H9 (cell line): ENCODE data around the gene ACVR1B. TPM values are rescaled to one million over a fixed set of nuclear protein-coding genes. Genes with fewer than 3 reads are reported as not detected.

Experiments used
- DNase-seq: peaks from one replicate; pipeline ENCODE4 v3.0.0-alpha.2; 2017
- H2AFZ ChIP-seq: one replicate; pipeline ENCODE4 v1.6.1; 2013; ENCODE audit warnings: mild to moderate bottlenecking, low read length, control low read depth, moderate library complexity
- H2AK5ac ChIP-seq: 2 replicates; pipeline ENCODE4 v1.6.1; 2013; ENCODE audit warnings: low read length, control low read depth, mixed read lengths; ENCODE audit not compliant: insufficient read length
- H2BK120ac ChIP-seq: one replicate; pipeline ENCODE4 v1.6.1; 2013; ENCODE audit warnings: low read depth, mild to moderate bottlenecking, low read length, control low read depth, inconsistent platforms; ENCODE audit not compliant: poor library complexity, severe bottlenecking
- H2BK12ac ChIP-seq: 2 replicates; pipeline ENCODE4 v1.6.1; 2013; ENCODE audit warnings: low read length, control low read depth, mixed read lengths, low read depth; ENCODE audit not compliant: insufficient read length
- H2BK15ac ChIP-seq: 2 replicates; pipeline ENCODE4 v1.6.1; 2013; ENCODE audit warnings: low read depth, low read length, control low read depth
- H2BK20ac ChIP-seq: one replicate; pipeline ENCODE4 v1.6.1; 2013; ENCODE audit warnings: low read depth, mild to moderate bottlenecking, low read length, control low read depth, inconsistent platforms; ENCODE audit not compliant: poor library complexity, severe bottlenecking
- H2BK5ac ChIP-seq: 2 replicates; pipeline ENCODE4 v1.6.1; 2013; ENCODE audit warnings: low read length, control low read depth, mixed read lengths; ENCODE audit not compliant: insufficient read length
- H3K14ac ChIP-seq: 2 replicates; pipeline ENCODE4 v1.6.1; 2013; ENCODE audit warnings: low read length, control low read depth; ENCODE audit not compliant: insufficient read depth
- H3K18ac ChIP-seq: 2 replicates; pipeline ENCODE4 v1.6.1; 2013; ENCODE audit warnings: low read depth, mild to moderate bottlenecking, mixed read lengths, low read length, control low read depth; ENCODE audit not compliant: insufficient read length
- H3K23ac ChIP-seq: 2 replicates; pipeline ENCODE4 v1.6.1; 2013; ENCODE audit warnings: low read length, control low read depth, mixed read lengths, low read depth; ENCODE audit not compliant: insufficient read length
- H3K23me2 ChIP-seq: 2 replicates; pipeline ENCODE4 v1.6.1; 2013; ENCODE audit warnings: low read depth, mild to moderate bottlenecking, mixed read lengths, low read length, control low read depth; ENCODE audit not compliant: insufficient read length, poor library complexity, severe bottlenecking
- H3K27ac ChIP-seq: 2 replicates; pipeline ENCODE4 v1.5.1; 2013; ENCODE audit warnings: low read length, control low read depth, mixed read lengths, low read depth; ENCODE audit not compliant: insufficient read length
- H3K27me3 ChIP-seq: 2 replicates; pipeline ENCODE4 v1.6.1; 2013; ENCODE audit warnings: low read length, control low read depth, inconsistent platforms; ENCODE audit not compliant: insufficient read depth
- H3K4ac ChIP-seq: 2 replicates; pipeline ENCODE4 v1.6.1; 2013; ENCODE audit warnings: low read depth, mild to moderate bottlenecking, control low read depth, inconsistent platforms, low read length, moderate library complexity
- H3K4me1 ChIP-seq: 2 replicates; pipeline ENCODE4 v1.6.1; 2013; ENCODE audit warnings: low read length, control low read depth, inconsistent platforms; ENCODE audit not compliant: insufficient read depth
- H3K4me2 ChIP-seq: 2 replicates; pipeline ENCODE4 v1.6.1; 2013; ENCODE audit warnings: low read length, control low read depth, mixed read lengths; ENCODE audit not compliant: insufficient read length, insufficient read depth
- H3K56ac ChIP-seq: 2 replicates; pipeline ENCODE4 v1.6.1; 2013; ENCODE audit warnings: low read depth, mild to moderate bottlenecking, mixed read lengths, low read length, control low read depth; ENCODE audit not compliant: insufficient read length
- H3K79me1 ChIP-seq: 2 replicates; pipeline ENCODE4 v1.6.1; 2013; ENCODE audit warnings: low read depth, mild to moderate bottlenecking, moderate library complexity, low read length, control low read depth, inconsistent platforms; ENCODE audit not compliant: insufficient read depth, poor library complexity, severe bottlenecking
- H3K79me2 ChIP-seq: 2 replicates; pipeline ENCODE4 v1.6.1; 2013; ENCODE audit warnings: low read length, control low read depth, inconsistent platforms; ENCODE audit not compliant: insufficient read depth
- H3K9ac ChIP-seq: 2 replicates; pipeline ENCODE4 v1.6.1; 2013; ENCODE audit warnings: low read length, control low read depth, mixed read lengths; ENCODE audit not compliant: insufficient read length; ENCODE audit errors: extremely low read depth
- H3K9me3 ChIP-seq: one replicate; pipeline ENCODE4 v1.6.1; 2013; ENCODE audit warnings: low read depth, low read length, inconsistent platforms; ENCODE audit not compliant: control insufficient read depth
- H3T11ph ChIP-seq: one replicate; pipeline ENCODE4 v1.6.1; 2013; ENCODE audit warnings: mild to moderate bottlenecking, low read length, control low read depth, inconsistent platforms
- H4K20me1 ChIP-seq: one replicate; pipeline ENCODE4 v1.6.1; 2013; ENCODE audit not compliant: control insufficient read depth, insufficient read length, insufficient read depth
- H4K5ac ChIP-seq: 2 replicates; pipeline ENCODE4 v1.6.1; 2013; ENCODE audit warnings: low read depth, mild to moderate bottlenecking, mixed read lengths, low read length, control low read depth; ENCODE audit not compliant: insufficient read length
- H4K8ac ChIP-seq: replicated peaks from 2 replicates; pipeline ENCODE4 v1.6.1; 2013; ENCODE audit warnings: low read length, control low read depth, mixed read lengths, low read depth; ENCODE audit not compliant: insufficient read length
- H4K91ac ChIP-seq: 2 replicates; pipeline ENCODE4 v1.6.1; 2013; ENCODE audit warnings: low read depth, mild to moderate bottlenecking, moderate library complexity, mixed read lengths, low read length, control low read depth; ENCODE audit not compliant: insufficient read length
- H3K27ac Mint-ChIP-seq, 3 experiments: 2 replicates in 2 of 3; 3 replicates in 1 of 3; pipeline ENCODE4 v1.8.0; 2020 to 2021; ENCODE audit warnings: mixed read lengths in 3 of 3, mild to moderate bottlenecking in 1 of 3, moderate library complexity in 1 of 3
- H3K27me3 Mint-ChIP-seq: 2 replicates; pipeline ENCODE4 v1.8.0; 2021; ENCODE audit warnings: low read depth, mild to moderate bottlenecking, moderate library complexity, mixed read lengths
- H3K36me3 Mint-ChIP-seq, 3 experiments: 2 replicates in 2 of 3; 3 replicates in 1 of 3; pipeline ENCODE4 v1.8.0; 2020 to 2021; ENCODE audit warnings: low read depth in 3 of 3, mixed read lengths in 3 of 3; ENCODE audit not compliant: insufficient read depth in 1 of 3
- H3K4me1 Mint-ChIP-seq, 2 experiments: 2 replicates each; pipeline ENCODE4 v1.8.0; 2020; ENCODE audit warnings: mixed read lengths in 2 of 2
- H3K4me3 Mint-ChIP-seq, 2 experiments: 2 replicates in 1 of 2; 3 replicates in 1 of 2; pipeline ENCODE4 v1.8.0; 2020 to 2021; ENCODE audit warnings: mild to moderate bottlenecking in 2 of 2, mixed read lengths in 2 of 2, moderate library complexity in 1 of 2
- H3K9me3 Mint-ChIP-seq, 2 experiments: 2 replicates in 1 of 2; 3 replicates in 1 of 2; pipeline ENCODE4 v1.8.0; 2020; ENCODE audit warnings: mild to moderate bottlenecking in 2 of 2, mixed read lengths in 2 of 2, moderate library complexity in 1 of 2
- WGBS: extraction: QIAGEN DNeasy Blood & Tissue Kit; methylation state at CpG from one replicate; pipeline ENCODE4 v1.1.7; 2013; ENCODE audit warnings: missing lambda C conversion rate, low lambda C conversion rate, mixed read lengths; ENCODE audit not compliant: insufficient read length; ENCODE audit errors: extremely low coverage; 5-methylcytosine and 5-hydroxymethylcytosine counted together
- total RNA-seq: library from RNA; stranded (reverse); gene quantifications from 2 replicates; pipeline ENCODE4 v1.2.1, GENCODE V29; 2021
- TF ChIP-seq, protein P1 (sequence below): fragments of 200-600 bp; sonication (generic); conservative IDR thresholded peaks from 3 replicates; pipeline ENCODE4 v1.8.0; 2021; ENCODE audit warnings: antibody characterized with exemption, mild to moderate bottlenecking

The ACVR1B gene
- total RNA-seq, 1 experiment from 2014 or later = 16.3 TPM

GRCh38 chr12:51944608-51945233 is 6.8 kb upstream of the ACVR1B start:
- TF ChIP-seq, protein P1, sequence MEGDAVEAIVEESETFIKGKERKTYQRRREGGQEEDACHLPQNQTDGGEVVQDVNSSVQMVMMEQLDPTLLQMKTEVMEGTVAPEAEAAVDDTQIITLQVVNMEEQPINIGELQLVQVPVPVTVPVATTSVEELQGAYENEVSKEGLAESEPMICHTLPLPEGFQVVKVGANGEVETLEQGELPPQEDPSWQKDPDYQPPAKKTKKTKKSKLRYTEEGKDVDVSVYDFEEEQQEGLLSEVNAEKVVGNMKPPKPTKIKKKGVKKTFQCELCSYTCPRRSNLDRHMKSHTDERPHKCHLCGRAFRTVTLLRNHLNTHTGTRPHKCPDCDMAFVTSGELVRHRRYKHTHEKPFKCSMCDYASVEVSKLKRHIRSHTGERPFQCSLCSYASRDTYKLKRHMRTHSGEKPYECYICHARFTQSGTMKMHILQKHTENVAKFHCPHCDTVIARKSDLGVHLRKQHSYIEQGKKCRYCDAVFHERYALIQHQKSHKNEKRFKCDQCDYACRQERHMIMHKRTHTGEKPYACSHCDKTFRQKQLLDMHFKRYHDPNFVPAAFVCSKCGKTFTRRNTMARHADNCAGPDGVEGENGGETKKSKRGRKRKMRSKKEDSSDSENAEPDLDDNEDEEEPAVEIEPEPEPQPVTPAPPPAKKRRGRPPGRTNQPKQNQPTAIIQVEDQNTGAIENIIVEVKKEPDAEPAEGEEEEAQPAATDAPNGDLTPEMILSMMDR = no peak
- Mint-ChIP-seq H3K4me1 (peaks cover 6 to 7% of the 10 kb centered on the region in 2 experiments; a peak in 3 of 4 replicates), H3K27ac (no peak overlapping the region), H3K4me3 (no peak overlapping the region), H3K36me3 (peaks cover 0 to 5% (median 5%) of the 10 kb centered on the region in 3 experiments; a peak in 4 of 7 replicates), H3K9me3 (peaks cover 12 to 15% of the 10 kb centered on the region in 2 experiments), H3K27me3 (peaks cover 69% of the 10 kb centered on the region)
- H3K4me2 ChIP-seq = no peak overlapping the region
- no peak overlapping the region for H2BK12ac ChIP-seq
- no peak overlapping the region for H3K18ac ChIP-seq
- no peak overlapping the region for H3K23ac ChIP-seq
- no peak overlapping the region for H2BK15ac ChIP-seq
- no peak overlapping the region for H3K27ac ChIP-seq
- H3K56ac ChIP-seq = no peak overlapping the region
- no CpG with 5 or more reads among the region's 1 CpG for WGBS
- no peaks in the 10 kb centered on the region for H3K79me2 ChIP-seq
- no peak overlapping the region for H2BK120ac ChIP-seq
- no peak overlapping the region for H2BK5ac ChIP-seq
- H2BK20ac ChIP-seq = no peak overlapping the region
- no peak overlapping the region for H2AK5ac ChIP-seq
- H3K23me2 ChIP-seq = no peaks in the 10 kb centered on the region
- H4K8ac ChIP-seq = no peak overlapping the region
- H3K9me3 ChIP-seq = peaks cover 5% of the 10 kb centered on the region
- no peak for DNase-seq
- H4K20me1 ChIP-seq = no peaks in the 10 kb centered on the region
- H3K9ac ChIP-seq = no peak overlapping the region
- no peak overlapping the region for H2AFZ ChIP-seq
- no peak overlapping the region for H4K5ac ChIP-seq
- H3K27me3 ChIP-seq = peaks cover 16% of the 10 kb centered on the region; the same call in 1 of the 2 replicates
- H3K79me1 ChIP-seq = no peaks in the 10 kb centered on the region
- no peak overlapping the region for H3K14ac ChIP-seq
- no peaks in the 10 kb centered on the region; the same call in 1 of the 2 replicates for H3K4me1 ChIP-seq
- H3K4ac ChIP-seq = no peak overlapping the region
- no peak overlapping the region for H3T11ph ChIP-seq
- H4K91ac ChIP-seq = no peak overlapping the region
